GM12891 (cell line): Measurements from ENCODE around the gene GPS2.
"Not testable (repeated sequence)": the region's sequence is repeated elsewhere in the genome, so short reads cannot be mapped to it uniquely, and the experiment has no call there.

ENCODE experiments used
- PAX5 ChIP-seq: IDR thresholded peaks from 2 replicates; pipeline ENCODE4 v1.6.1; 2011; ENCODE audit warnings: low read length, moderate library complexity, mild to moderate bottlenecking; ENCODE audit not compliant: insufficient read depth, severe bottlenecking
- POLR2A ChIP-seq: IDR thresholded peaks from 2 replicates; pipeline ENCODE4 v1.6.1; 2011; ENCODE audit warnings: low read depth, low read length, control low read depth
- POLR2AphosphoS5 ChIP-seq: IDR thresholded peaks from 2 replicates; pipeline ENCODE4 v1.6.1; 2011; ENCODE audit warnings: low read depth, low read length, control low read depth
- SPI1 ChIP-seq: IDR thresholded peaks from 2 replicates; pipeline ENCODE4 v1.6.1; 2011; ENCODE audit warnings: low read depth, low read length, control low read depth
- TAF1 ChIP-seq: IDR thresholded peaks from 2 replicates; pipeline ENCODE4 v1.6.1; 2011; ENCODE audit warnings: low read depth, low read length, control low read depth

GRCh38 chr17:7337600-7337999 is 22.4 kb upstream of the GPS2 start:
- not testable (repeated sequence) for TF ChIP-seq POLR2A, TAF1, POLR2AphosphoS5, SPI1, PAX5
